ENCODE measurements around the gene CD302.

- TF ChIP-seq CTCF (IDR thresholded peaks at IDR 0.05) = no peak
- TF ChIP-seq POLR2A (IDR thresholded peaks at IDR 0.05) = no peak
Measured at GRCh38 chr2:159817283-159817682, 19.3 kb upstream of the CD302 start.

Measured in testis (tissue), 2 donors.